H1 (cell line): ENCODE measurements around the gene CLN5.

Experiments
- EZH2 ChIP-seq: fragments of 200-600 bp; sonication (generic); IDR thresholded peaks from 2 replicates; pipeline ENCODE4 v1.7.1; 2012; ENCODE audit warnings: low read depth, mild to moderate bottlenecking, moderate library complexity, low read length, inconsistent platforms; ENCODE audit not compliant: severe bottlenecking
- GABPA ChIP-seq: IDR thresholded peaks from 2 replicates; pipeline ENCODE4 v1.6.1; 2011; ENCODE audit warnings: mild to moderate bottlenecking, low read length, moderate library complexity, borderline replicate concordance; ENCODE audit not compliant: insufficient read depth
- NRF1 ChIP-seq: IDR thresholded peaks from 2 replicates; pipeline ENCODE4 v1.6.1; 2011; ENCODE audit warnings: mild to moderate bottlenecking, low read depth, low read length, improper control_type of control experiment
- POLR2AphosphoS5 ChIP-seq: IDR thresholded peaks from 2 replicates; pipeline ENCODE4 v1.6.1; 2011; ENCODE audit warnings: low read depth, low read length
- TCF12 ChIP-seq: IDR thresholded peaks from 2 replicates; pipeline ENCODE4 v1.6.1; 2011; ENCODE audit warnings: low read depth, mild to moderate bottlenecking, low read length
- ZNF274 ChIP-seq: IDR thresholded peaks from 2 replicates; pipeline ENCODE4 v1.7.0; 2012; ENCODE audit warnings: low read length, borderline replicate concordance; ENCODE audit errors: extremely low read depth
- TF ChIP-seq, protein P1 (sequence below), 3 experiments: IDR thresholded peaks; 1 replicate in 2 of 3; 2 replicates in 1 of 3; pipeline versions ENCODE4 v1.5.1 to v1.6.1; 2011; ENCODE audit warnings: low read length in 3 of 3, mild to moderate bottlenecking in 3 of 3, inconsistent platforms in 2 of 3, low read depth in 1 of 3, moderate library complexity in 1 of 3; ENCODE audit not compliant: insufficient read depth in 1 of 3; ENCODE audit errors: control extremely low read depth in 1 of 3

DNA sequence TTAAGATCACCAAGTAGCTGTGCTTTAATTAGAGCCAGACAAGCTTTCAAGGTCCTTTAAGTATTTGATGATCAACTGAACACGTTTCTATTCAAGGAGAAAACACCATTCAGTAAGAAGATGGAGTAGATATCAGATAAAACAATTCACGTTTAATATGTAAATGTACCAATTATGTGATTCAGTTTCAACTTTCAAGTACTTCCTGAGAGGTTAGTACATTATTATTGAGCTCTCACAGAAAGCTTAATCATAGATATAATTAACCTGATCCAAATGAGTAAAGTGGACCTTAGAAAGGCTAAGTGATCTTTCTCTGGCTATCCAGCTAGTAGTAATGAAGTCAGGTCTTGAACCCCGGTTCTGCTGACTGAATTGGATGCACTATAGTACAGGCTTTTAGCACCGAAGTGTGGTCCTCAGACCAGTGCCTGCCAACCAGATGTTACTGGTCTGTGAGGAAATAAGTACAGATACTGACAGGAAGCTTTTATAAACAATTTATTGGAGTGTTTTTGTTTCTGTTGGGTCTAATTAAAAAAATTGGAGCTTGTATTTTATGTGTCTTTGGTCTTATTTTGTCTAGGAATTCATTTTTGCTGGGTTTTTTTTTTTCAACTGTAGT is 10.2 kb downstream of the CLN5 start:
- TF ChIP-seq, protein P1, sequence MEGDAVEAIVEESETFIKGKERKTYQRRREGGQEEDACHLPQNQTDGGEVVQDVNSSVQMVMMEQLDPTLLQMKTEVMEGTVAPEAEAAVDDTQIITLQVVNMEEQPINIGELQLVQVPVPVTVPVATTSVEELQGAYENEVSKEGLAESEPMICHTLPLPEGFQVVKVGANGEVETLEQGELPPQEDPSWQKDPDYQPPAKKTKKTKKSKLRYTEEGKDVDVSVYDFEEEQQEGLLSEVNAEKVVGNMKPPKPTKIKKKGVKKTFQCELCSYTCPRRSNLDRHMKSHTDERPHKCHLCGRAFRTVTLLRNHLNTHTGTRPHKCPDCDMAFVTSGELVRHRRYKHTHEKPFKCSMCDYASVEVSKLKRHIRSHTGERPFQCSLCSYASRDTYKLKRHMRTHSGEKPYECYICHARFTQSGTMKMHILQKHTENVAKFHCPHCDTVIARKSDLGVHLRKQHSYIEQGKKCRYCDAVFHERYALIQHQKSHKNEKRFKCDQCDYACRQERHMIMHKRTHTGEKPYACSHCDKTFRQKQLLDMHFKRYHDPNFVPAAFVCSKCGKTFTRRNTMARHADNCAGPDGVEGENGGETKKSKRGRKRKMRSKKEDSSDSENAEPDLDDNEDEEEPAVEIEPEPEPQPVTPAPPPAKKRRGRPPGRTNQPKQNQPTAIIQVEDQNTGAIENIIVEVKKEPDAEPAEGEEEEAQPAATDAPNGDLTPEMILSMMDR (IDR thresholded peaks at IDR 0.05; ENCODE audit: control extremely low read depth in 1 of 3, insufficient read depth in 1 of 3, low read depth in 1 of 3, low read length in 3 of 3) = no peak
- TF ChIP-seq EZH2 (no peak), ZNF274 (no peak), GABPA (no peak), TCF12 (no peak), POLR2AphosphoS5 (no peak), NRF1 (no peak)
